Occipital lobe (tissue), 2 donors: ENCODE results near the gene RAB18. TPM values are rescaled to one million over a fixed set of nuclear protein-coding genes. Genes with fewer than 3 reads are reported as not detected.
"Not testable (repeated sequence)": the region's sequence is repeated elsewhere in the genome, so short reads cannot be mapped to it uniquely, and the experiment has no call there.

Source experiments
- DNase-seq: peaks from one replicate; lab custom pipeline; 2025; lab: John Stamatoyannopoulos, UW
- total RNA-seq: library from RNA; depleted of rRNA; stranded (reverse); fragments of >200 nt; gene quantifications from one replicate; pipeline ENCODE4 v1.2.3, GENCODE V29; 2014

The RAB18 gene
- total RNA-seq = 109 TPM

DNA sequence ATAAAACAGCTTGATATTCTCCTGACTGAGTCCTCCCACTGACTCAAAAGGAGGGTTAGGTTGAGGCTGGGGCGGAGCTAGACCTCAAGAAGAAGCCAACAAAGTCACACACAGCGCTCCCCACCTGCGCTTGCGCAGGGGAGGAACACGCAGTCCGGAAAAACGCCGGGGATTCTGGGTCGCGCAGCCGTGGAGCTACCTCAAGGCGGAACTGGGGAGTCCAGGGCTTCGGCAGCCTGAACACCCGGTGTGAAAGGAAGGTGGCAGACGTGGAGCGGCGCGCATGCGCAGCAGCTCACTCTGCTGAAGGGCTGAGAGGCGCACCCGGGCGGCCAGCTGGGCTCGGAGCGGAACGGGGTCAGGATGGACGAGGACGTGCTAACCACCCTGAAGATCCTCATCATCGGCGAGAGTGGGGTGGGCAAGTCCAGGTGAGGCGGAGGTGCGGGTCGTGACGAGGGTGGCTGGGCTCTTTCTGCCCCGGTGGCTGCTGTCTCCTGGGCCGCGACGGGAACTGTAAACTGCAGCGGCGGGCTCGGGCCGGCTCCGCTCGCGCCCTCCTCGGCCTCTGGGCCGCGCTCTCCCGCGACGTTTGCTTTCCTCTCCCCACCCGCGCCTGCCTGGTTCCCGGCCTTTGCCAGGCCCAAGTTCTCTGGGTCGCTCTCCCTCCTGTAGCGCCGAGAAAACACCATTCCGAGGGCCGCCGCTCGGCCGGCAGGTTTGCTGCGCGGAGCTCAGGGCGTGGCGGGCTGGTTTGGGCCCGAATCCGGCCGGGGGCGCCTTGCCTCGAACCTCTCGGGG is at the start of gene RAB18:
Gene RAB18, plus strand, starts transcription at position 298 of the 801 bp plus-strand sequence. Its CDS starts 66 bp downstream, at position 364.
- DNase-seq = peak; percentile 94

DNA sequence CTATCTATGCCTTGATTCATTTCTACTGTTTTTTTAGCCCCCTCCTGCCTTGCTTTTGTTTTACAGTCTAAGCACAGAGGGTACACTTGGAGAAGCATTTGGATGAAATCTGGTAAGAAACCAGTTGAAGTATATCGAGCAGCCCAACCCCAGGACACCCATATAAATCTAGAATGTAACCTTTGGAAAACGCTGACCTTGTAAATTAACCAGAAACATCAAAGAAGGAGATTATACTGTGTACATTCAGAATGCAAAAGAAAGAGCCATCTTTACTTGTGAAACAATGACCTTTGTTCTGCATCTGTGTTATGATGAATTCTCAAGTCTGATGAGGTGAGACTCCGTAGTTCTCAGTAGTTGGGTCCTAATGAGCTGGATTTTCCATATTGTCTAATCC is 49.3 kb upstream of the RAB18 start:
- DNase-seq = no peak

DNA sequence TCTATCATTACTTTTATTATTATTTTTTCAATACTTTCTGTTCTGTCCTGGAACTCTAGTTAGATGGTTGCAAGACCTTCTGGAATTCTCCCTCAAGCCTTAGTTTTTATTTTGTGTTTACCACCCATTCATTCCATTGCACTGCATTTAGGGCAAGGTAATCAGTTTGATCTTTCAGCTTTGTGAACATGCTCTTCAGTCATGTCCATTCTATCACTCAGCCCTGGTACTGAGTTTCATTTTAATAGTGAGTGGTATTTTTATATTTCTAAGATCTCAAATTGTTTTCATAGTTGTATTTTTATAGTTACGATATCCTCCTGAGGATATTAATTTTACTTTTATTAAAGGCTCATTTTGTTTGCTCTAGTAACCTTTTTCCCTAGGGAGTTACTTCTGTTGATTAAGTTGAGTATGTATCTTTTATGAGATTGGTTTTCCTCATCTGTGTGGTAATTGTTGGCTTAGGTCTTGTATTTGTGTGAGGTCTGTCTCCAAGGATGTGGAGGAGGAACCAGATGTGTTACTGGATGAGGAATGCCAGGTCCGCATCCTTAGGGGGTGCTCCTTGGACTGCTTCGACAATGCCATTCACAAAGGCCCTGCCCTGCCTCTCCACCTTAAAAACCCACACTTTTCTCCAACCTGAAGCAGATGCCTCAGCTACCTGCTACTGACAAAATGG is 46.7 kb upstream of the RAB18 start:
- DNase-seq = no peak

DNA sequence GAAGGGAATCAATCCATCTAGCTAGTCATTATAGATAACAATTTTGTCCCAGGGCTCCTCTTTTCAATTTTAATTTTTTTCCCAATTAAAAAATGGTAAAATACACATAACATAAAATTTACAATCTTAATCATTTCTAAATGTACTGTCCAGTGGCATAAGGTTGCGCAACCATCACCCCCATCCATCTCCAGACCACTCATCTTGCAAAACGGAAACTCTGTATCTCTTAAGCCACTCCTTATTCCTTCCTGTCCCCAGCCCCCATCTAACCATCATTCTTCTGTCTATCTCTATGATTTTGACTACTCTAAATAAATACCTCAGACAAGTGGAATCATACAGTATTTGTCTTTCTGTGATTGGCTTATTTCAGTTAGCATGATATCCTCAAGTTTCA is 46.1 kb upstream of the RAB18 start:
- DNase-seq = no peak

DNA sequence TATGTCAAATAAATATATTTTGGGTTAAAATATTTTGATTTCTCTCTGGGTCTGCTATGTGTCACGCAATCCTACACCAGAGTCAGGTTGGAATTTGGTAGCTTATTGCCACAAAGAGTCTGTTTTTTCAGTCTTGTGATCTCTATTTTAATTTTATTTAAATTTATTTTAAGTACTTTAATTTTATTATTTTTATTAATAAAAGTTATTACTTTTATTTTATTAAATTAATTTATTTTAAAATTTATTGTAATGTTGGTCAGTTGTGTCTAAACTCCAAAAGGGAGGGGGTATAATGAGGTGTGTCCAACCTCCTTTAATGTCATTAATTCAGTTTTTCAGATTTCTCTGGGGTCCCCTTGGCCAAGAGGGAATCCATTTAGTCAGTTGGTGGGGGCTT is 42.8 kb upstream of the RAB18 start:
- DNase-seq = no peak

DNA sequence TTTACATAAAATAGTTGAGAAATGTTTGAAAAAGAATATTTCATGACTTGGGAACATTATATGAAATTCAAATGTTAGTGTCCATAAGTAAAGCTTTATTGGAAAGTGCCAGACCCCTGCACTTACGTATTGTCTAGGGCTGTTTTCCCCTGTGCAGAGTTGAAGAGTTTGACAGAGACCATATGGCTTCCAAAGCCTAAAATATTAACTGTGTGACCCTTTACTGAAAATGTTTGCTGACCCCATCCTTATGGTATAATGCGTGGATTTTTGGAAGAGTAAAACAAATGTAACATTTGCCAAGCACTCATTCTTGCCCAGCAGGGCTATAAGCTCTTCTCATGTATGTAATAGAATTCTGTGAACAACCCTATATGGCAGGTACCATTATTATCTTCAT is 40.1 kb upstream of the RAB18 start:
- DNase-seq = no peak

- DNase-seq = no peak
Measured at GRCh38 chr10:27464993-27465392, 39.1 kb upstream of the RAB18 start.

- not testable (repeated sequence) for DNase-seq
Measured at GRCh38 chr10:27465596-27465995, 38.5 kb upstream of the RAB18 start.

GRCh38 chr10:27470885-27471284 is 33.2 kb upstream of the RAB18 start:
- no peak for DNase-seq

- no peak for DNase-seq
Measured at GRCh38 chr10:27474741-27475140, 29.4 kb upstream of the RAB18 start.

DNA sequence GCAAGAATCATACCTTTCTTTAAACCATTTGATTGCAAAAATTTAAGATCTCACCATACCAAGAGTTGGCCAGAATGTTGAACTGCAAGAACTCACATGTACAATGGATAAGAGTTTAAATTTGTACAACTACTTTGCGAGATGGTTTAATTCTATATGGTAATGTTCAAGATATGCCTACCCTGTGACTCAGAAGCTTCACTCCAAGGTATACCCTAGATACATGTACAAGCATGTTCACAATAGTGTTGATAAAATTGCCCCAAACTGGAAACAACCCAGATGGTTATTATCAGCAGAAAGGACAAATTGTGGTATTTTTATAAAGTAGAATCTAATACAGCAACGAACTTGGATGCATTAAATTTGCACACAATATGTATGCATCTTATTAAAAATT is 25.1 kb upstream of the RAB18 start:
- no peak for DNase-seq

DNA sequence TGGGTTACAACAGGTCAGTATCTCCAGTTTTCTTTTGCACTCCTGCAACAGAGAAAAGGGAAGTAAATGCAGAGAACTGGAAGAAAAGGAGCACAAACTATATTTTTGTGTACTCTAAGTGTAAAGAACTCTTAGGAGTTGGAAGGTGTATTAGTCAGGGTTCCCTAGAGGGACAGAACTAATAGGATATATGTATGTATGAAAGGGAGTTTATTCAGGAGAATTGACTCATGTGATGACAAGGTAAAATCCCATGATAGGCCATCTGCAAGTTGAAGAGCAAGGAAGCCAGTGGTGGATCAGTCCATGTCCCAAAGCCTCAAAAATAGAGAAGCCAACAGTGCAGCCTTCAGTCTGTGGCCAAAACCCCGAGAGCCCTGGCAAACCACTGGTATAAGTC is 22.6 kb upstream of the RAB18 start:
- DNase-seq = no peak

- DNase-seq = no peak
Measured at GRCh38 chr10:27482984-27483956, 20.8 kb upstream of the RAB18 start.

DNA sequence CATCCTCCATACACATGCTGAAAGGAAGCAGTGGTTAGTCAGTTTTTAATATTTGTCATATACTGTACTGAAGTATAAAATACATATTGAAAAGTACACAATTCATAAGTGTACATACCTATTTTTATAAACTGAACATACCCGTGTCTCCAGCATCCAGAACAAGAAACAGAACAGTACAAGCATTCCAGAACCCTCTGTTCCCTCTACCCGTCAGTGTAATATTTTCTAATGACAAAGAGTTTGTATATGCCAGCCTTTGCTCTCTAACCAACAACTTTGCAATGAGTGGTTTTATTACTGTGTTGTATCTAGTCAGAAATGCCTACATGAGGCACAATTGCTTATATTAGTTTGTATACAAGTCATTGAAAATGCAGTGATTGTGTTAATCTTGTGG is 18.7 kb upstream of the RAB18 start:
- no peak for DNase-seq

GRCh38 chr10:27485986-27486385 is 18.1 kb upstream of the RAB18 start:
- DNase-seq = no peak

- no peak for DNase-seq
Measured at GRCh38 chr10:27490807-27491206, 13.3 kb upstream of the RAB18 start.

DNA sequence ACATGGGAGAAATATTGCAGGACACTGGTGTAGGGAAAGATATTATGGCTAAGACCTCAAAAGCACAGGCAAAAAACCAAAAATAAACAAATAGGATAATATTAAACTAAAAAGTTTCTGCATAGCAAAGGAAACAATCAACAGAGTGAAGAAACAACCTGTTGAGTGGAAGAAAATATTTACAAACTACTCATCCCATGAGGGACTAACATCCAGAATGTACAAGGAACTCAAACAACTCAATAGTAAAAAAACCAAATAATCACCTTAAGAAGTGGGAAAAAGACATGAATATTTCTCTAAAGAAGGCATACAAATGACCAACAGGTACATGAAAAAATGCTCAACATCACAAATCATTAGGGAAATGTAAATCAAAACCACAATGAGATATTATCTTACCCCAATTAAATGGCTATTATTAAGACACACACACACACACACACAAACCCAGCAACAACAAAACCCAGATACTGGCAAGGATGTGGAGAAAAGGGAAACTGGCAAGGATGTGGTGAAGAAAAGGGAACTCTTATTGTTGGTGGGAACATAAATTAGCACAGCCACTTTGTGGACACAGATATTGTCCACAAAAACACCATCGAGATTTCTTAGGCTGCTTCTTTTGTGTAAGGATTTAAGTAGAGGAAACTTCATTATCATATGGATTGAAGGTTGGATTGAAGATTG is 9.8 kb upstream of the RAB18 start:
- no peak for DNase-seq

DNA sequence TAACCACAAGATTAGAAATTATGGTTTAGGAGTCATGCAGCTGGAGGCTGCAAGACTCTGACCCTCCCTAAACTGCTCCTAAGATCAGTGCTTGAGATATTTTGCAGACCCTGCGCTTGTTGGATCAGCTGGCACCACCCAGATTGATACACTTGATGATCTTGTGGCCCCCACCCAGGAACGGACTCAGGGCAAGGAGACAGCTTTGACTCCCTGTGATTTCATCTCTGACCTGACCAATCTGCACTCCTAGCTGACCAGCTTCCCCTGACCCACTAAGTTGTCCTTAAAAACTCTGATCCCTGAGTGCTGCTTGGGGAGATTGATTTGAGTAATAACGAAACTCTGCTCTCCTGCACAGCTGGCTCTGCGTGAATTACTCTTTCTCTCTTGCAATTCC is 8.0 kb upstream of the RAB18 start:
- DNase-seq = no peak

DNA sequence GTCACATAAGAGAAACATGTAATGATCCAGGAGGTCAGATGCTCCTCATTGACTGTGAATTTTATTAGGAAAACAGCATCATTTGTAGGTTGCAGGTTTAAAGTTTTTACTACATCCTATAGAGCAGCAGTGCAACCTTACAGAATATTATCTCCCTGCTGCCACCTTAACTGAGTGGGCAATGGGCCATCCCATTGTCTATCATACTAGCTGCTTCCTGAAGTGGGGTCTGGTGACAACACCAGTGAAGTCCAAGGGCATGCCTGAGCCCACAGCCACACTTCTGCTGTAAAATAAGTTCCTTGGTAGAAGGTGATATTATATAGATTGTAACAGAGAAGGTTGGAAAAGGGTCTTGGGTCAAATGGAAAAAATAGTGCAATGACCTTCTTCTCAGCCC is 4.0 kb upstream of the RAB18 start:
- no peak for DNase-seq

DNA sequence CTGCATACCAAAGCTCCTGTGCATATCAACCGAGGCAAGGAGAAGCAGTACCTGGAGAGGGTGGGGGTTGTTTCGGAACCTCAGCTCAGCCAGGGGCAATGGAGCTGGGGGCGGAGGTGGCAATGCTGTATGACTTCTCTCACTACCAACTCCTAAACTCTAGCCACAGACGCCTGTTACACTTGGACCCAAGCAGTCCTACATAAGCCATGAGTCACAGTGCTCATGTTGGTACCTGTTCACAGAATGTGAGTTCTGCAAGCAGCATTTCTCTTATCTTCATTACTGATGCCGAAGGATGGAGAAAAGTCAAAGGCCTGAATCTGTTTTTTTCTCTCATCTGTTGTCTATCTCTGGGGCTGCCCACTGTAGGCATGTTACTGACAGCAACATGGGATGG is 3.2 kb upstream of the RAB18 start:
- no peak for DNase-seq

GRCh38 chr10:27503498-27504006 is 552 bp upstream of the RAB18 start:
- DNase-seq = no peak
